ENCODE data around the gene MLEC.

GRCh38 chr12:120697344-120697743 is 10.4 kb downstream of the MLEC start:
- no peak for TF ChIP-seq POLR2A (IDR thresholded peaks at IDR 0.05)
- no peak for TF ChIP-seq CTCF (IDR thresholded peaks at IDR 0.05)
